ENCODE data around the gene PRKG1. TPM values are rescaled to one million over a fixed set of nuclear protein-coding genes. Genes with fewer than 3 reads are reported as not detected.

PRKG1 gene
- total RNA-seq, 2 experiments from 2014 or later, result not detected

DNA sequence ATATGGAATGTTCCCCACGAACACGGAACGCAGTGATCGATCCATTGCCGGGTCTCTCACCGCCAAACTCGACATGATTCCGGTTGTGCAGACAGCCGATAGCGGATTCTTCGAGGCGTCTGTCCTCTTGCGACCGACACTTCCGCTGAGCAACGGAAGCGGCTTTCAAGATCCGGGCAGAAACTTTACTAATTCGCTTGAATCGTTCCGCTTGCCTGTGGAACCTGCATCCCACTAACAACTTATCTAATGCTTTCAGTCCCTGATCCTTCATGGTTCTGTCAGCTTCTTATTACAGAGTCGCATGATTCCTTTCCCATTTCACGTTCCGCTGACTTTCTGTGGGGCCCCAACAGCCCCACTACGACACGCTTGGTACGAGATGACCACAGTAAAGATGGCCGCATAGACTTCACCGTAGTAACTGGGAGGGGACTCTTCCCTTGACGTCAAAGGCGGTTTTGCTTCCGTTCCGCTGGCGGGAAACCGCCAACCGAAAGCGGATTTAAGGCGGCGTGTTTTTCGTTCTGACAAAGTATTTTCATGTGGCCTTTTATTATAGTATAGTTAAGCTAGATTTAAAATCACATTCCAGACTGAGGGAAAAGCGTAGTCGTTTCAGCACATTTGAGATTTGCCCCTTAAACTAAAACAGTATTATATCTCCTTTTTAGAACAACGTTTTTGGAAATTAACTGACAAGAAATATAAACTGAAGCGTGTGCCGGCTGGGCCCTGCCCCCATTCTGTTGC, 625.4 kb downstream of the PRKG1 start, which contains the start of gene CSTF2T:
TSS of gene CSTF2T (minus strand) at position 121 of the 753 bp plus-strand sequence. CDS start at position 75, 46 bp downstream.
- Mint-ChIP-seq H3K9me3 (ENCODE audit: low read depth) (no peaks in the 10 kb centered on the region), H3K27ac (peak within 1 kb of the TSS; percentile 99), H3K36me3 (peaks cover 44% of the 10 kb centered on the region), H3K4me1 (peaks cover 41% of the 10 kb centered on the region), H3K27me3 (no peaks in the 10 kb centered on the region), H3K4me3 (peak within 1 kb of the TSS; percentile 96)
- DNase-seq, result peak; percentile 95
- CTCF ChIA-PET, result interaction anchor here (1.3 kb wide), 1 partner anchor 14 kb away, joined by 4 read pairs; no protein-coding TSS in a partner anchor
- ATAC-seq, result peak; percentile 93

DNA sequence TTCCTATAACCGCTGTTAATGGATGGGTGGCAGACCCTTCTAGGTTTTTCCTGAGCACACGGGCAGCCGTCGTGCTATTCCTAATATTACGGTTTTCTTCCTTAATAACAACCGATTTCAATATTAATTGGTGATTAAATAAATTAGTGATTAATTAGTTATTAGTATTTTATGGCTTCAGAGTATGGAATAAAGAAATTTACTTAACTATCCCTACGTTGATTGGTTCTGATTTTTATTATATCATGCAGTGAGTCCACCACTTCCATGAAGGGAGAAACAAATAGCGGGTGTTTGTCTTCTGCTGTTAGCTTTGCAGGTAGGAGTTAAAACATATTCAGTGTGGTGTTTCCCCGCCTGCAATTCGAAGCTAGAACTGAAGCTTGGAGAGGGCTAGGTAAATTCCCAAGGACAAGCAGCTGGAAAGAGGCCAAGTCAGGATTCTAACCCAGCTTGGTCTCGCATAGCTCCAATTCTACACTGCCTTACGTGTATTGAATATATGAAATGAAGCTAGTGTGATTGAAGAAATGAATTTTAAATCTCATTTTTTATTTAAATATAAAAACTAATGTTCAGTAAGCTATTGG, 626.0 kb downstream of the PRKG1 start:
- DNase-seq, result no peak
- H3K4me1 Mint-ChIP-seq, result peaks cover 41% of the 10 kb centered on the region
- peak overlapping the region; percentile 99 for H3K27ac Mint-ChIP-seq
- H3K9me3 Mint-ChIP-seq (ENCODE audit: low read depth), result no peaks in the 10 kb centered on the region
- CTCF ChIA-PET, result no interaction called here
- H3K36me3 Mint-ChIP-seq, result peaks cover 43% of the 10 kb centered on the region
- no peaks in the 10 kb centered on the region for H3K27me3 Mint-ChIP-seq
- peak overlapping the region; percentile 96 for H3K4me3 Mint-ChIP-seq
- no peak for ATAC-seq

DNA sequence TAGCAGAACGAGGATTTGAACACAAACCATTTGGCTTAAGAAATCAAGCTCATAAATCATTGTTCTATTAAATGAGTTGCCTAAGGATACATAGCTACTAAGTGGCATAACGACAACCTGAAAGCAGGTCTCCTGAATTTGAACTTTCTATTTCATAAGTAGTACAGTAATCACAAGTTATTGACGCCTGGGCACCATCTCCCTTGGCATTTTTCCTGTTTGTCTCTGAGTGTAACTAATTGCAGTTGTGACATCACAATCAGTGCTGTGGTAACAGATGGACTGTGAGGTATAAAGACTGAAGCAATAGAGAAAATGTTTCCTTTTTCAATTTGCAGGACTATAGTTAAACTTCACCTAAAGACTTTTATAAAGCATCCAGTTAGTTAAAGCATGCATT, 631.5 kb downstream of the PRKG1 start:
- CTCF ChIA-PET, result no interaction called here
- H3K27ac Mint-ChIP-seq, result no peak overlapping the region
- DNase-seq, result no peak
- ATAC-seq, result no peak
- no peaks in the 10 kb centered on the region for H3K9me3 Mint-ChIP-seq (ENCODE audit: low read depth)
- H3K27me3 Mint-ChIP-seq, result no peaks in the 10 kb centered on the region
- peaks cover 12% of the 10 kb centered on the region for H3K36me3 Mint-ChIP-seq
- no peak overlapping the region for H3K4me3 Mint-ChIP-seq
- peaks cover 31% of the 10 kb centered on the region for H3K4me1 Mint-ChIP-seq

DNA sequence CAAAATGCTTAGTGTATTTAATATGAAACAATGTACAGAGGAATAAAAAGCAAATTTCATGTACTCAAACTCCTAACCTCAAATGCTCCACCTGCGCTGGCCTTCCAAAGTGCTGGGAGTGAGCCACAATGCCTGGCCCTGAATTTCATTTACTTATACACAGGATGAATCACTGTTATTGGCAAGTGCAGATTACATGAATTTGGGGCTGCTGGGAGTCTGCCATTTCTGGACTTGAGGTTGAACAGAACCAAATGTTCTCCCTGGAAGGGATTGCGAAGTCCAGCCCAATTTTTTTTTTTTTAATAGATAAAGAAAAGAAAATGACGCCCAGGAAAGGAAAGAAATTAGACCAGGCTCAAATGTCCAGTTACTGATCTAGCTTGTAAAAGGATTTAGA, 631.9 kb downstream of the PRKG1 start:
- ATAC-seq, result no peak
- DNase-seq, result no peak
- H3K27ac Mint-ChIP-seq, result no peak overlapping the region
- peaks cover 30% of the 10 kb centered on the region for H3K4me1 Mint-ChIP-seq
- no peaks in the 10 kb centered on the region for H3K9me3 Mint-ChIP-seq (ENCODE audit: low read depth)
- no peaks in the 10 kb centered on the region for H3K27me3 Mint-ChIP-seq
- peaks cover 11% of the 10 kb centered on the region for H3K36me3 Mint-ChIP-seq
- CTCF ChIA-PET, result no interaction called here
- no peak overlapping the region for H3K4me3 Mint-ChIP-seq

DNA sequence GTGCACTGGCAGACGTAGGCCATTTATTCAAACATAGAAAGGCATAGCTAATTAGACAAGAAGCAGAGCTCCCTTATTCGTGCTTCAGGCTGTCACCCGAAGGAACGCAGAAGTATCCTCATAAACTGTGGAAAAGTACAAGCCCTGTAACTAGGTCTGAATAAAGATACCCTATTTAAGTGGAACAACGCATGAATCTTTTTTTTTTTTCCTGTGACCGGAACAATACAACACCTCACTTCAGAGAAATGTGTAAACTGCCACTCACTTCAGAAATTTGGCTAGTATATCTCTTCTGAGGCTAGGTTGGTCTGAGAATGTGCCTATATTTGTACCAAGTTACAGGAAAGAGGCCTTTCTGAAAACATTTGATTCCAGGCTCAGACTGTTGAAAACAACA, 633.1 kb downstream of the PRKG1 start:
- DNase-seq (no peak), ATAC-seq (peak; percentile 75)
- CTCF ChIA-PET, result no interaction called here
- H3K36me3 Mint-ChIP-seq, result peaks cover 6% of the 10 kb centered on the region
- H3K27me3 Mint-ChIP-seq, result no peaks in the 10 kb centered on the region
- H3K27ac Mint-ChIP-seq, result peak overlapping the region; percentile 80
- H3K4me3 Mint-ChIP-seq, result no peak overlapping the region
- no peaks in the 10 kb centered on the region for H3K9me3 Mint-ChIP-seq (ENCODE audit: low read depth)
- peaks cover 31% of the 10 kb centered on the region for H3K4me1 Mint-ChIP-seq

DNA sequence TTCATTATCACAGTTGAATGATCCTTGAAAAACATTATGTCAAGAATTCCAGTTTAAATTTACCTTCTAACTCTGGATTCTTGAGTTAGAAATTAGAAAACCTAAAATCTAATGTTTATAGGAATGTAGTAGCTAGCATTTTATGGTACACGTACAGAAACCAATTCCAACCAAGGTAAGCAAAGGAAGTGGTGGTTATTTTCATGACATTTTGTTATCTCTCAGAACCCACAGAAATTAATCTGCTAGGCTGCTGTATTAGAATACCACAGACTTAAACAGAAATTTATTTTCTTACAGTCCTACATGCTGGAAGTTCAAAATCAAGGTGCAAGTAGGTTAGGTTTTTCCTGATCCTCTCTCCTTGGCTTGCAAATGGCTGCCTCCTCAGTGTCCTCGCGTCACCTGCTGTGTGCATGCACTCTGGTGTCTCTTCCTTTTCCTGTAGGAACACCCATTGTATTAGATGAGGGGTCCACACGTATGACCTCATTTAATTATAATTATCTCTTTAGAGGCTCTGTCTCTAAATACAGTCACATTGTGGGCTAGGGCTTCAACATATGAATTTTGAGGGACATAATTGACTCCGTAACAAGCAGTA, 633.6 kb downstream of the PRKG1 start:
- DNase-seq, result no peak
- peak; percentile 51 for ATAC-seq
- H3K27me3 Mint-ChIP-seq, result no peaks in the 10 kb centered on the region
- H3K4me1 Mint-ChIP-seq, result peaks cover 31% of the 10 kb centered on the region
- peak overlapping the region; percentile 80 for H3K27ac Mint-ChIP-seq
- H3K36me3 Mint-ChIP-seq, result peaks cover 6% of the 10 kb centered on the region
- H3K4me3 Mint-ChIP-seq, result no peak overlapping the region
- H3K9me3 Mint-ChIP-seq (ENCODE audit: low read depth), result no peaks in the 10 kb centered on the region
- CTCF ChIA-PET, result no interaction called here

DNA sequence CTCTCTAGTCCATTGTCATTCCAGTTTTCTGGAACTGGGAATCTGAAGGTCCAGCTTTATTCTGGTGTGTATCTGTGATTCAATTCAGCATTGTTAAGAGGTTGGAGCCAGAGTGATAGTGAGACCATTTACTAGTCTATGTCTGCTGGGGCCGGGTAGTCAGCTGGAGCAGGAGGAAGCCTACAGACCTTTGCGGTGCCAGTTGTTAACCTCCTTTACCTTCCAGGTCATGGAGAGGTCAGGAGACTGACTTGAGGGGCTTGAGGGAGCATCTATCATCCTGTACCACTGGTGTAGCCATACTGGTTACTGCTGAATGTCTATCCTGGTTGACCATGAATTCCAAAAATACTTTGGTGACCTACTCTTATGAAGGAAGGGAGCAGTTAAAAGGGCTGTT, 634.3 kb downstream of the PRKG1 start:
- peak overlapping the region; percentile 80 for H3K27ac Mint-ChIP-seq
- H3K4me1 Mint-ChIP-seq, result peaks cover 31% of the 10 kb centered on the region
- no peak for ATAC-seq
- no peak for DNase-seq
- H3K36me3 Mint-ChIP-seq, result peaks cover 4% of the 10 kb centered on the region
- no peaks in the 10 kb centered on the region for H3K9me3 Mint-ChIP-seq (ENCODE audit: low read depth)
- no peak overlapping the region for H3K4me3 Mint-ChIP-seq
- H3K27me3 Mint-ChIP-seq, result no peaks in the 10 kb centered on the region
- CTCF ChIA-PET, result no interaction called here

DNA sequence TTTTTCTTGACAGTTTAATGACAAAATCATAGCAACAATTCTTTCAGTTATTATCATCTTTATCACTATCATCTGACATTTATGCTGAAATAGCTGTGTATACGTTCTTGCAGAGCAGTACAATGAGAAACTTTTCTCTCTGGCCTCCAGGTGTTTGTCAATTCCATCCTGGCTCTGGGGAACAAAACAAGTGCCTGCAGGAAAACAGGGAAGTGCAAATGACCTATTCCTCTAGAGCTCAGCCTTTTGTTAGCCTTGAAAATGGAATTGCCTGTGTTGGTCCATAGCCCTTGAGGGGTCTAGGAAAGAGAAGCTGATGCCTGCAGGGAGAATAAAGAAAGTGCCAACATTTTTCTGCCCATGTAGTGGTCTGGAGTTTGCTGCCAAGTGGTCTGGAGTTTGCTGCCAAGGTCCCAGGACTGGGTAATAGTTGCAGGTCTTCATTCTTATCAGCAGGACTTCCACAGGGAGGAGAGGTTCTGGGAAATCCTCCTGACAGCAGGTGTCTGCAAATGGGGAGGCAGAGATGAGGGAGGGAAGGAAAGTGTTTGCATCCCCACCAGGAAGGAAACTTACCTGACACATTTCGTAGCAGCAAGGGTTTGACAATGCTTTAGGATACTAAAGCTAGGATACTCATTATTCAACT, 635.2 kb downstream of the PRKG1 start:
- DNase-seq (no peak), ATAC-seq (no peak)
- Mint-ChIP-seq H3K27ac (no peak overlapping the region), H3K36me3 (peaks cover 4% of the 10 kb centered on the region), H3K9me3 (ENCODE audit: low read depth) (no peaks in the 10 kb centered on the region), H3K27me3 (no peaks in the 10 kb centered on the region), H3K4me1 (peaks cover 31% of the 10 kb centered on the region), H3K4me3 (no peak overlapping the region)
- CTCF ChIA-PET, result no interaction called here

DNA sequence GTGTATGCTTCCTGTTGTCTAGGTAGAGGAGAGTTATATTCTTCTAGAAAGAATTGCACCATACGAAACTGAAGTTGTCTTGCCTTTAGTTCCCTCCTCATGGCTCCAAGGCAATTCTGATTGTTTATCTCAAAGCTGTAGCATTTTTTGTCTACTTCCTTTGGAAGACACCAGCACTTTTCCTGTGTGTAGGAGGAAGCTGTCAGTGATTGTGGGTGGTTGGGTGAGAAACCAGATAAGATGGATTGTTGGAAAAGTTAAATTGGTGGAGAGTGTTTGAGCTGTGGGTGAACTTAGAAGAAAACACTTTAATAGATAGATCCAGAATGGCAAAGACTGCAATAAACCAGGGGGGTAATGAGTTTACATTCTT, 637.2 kb downstream of the PRKG1 start:
- Mint-ChIP-seq H3K4me3 (no peak overlapping the region), H3K27ac (no peak overlapping the region), H3K27me3 (no peaks in the 10 kb centered on the region), H3K4me1 (peaks cover 29% of the 10 kb centered on the region), H3K9me3 (ENCODE audit: low read depth) (no peaks in the 10 kb centered on the region), H3K36me3 (peaks cover 2% of the 10 kb centered on the region)
- ATAC-seq, result no peak
- CTCF ChIA-PET, result no interaction called here
- no peak for DNase-seq

DNA sequence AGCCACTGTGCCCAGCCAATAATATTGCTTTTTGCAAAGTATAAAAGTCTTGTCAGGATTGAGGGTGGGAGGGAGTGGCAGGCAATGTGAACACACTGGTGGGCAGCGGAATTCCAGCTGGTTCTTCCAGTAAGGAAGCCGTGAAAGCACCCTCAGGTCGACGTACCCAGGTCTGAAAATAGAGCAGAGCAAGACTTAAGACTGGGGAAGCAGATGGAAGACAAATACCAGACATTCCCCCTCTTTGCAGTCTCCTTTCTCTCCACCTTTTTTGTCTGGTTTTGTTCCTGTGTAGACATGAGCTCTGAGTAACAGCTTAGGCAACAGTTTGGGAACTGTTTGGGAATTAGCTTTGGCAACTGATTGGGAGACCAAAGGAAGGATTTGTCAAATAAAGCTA, 642.7 kb downstream of the PRKG1 start:
- H3K27me3 Mint-ChIP-seq, result peaks cover 7% of the 10 kb centered on the region
- CTCF ChIA-PET, result no interaction called here
- no peak for ATAC-seq
- H3K9me3 Mint-ChIP-seq (ENCODE audit: low read depth), result no peaks in the 10 kb centered on the region
- no peak for DNase-seq
- no peaks in the 10 kb centered on the region for H3K4me1 Mint-ChIP-seq
- no peaks in the 10 kb centered on the region for H3K36me3 Mint-ChIP-seq
- no peak overlapping the region for H3K27ac Mint-ChIP-seq
- no peak overlapping the region for H3K4me3 Mint-ChIP-seq

DNA sequence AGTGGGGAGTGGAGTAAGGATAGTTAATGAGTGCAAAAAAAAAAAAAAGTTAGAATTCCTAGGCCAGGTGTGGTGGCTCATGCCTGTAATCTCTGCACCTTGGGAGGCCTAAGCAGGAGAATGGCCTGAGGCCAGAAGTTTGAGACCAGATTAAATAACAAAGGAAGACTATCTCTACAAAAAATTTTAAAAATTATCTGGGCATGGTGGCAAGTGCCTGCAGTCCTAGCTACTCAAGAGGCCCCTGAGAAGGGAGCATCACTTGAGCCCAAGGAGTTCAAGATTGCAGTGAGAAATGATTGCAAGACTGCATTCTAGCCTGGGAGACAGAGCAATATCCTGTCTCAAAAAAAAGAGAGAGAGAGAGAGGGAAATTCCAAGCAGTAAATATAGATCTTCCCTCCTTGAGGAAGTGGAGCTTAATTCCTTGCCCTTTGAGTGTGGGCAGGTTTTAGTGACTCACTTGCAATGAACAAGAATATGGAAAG, 644.6 kb downstream of the PRKG1 start:
- DNase-seq (no peak), ATAC-seq (no peak)
- Mint-ChIP-seq H3K36me3 (no peaks in the 10 kb centered on the region), H3K27me3 (peaks cover 7% of the 10 kb centered on the region), H3K4me3 (no peak overlapping the region), H3K9me3 (ENCODE audit: low read depth) (no peaks in the 10 kb centered on the region), H3K27ac (no peak overlapping the region), H3K4me1 (no peaks in the 10 kb centered on the region)
- CTCF ChIA-PET, result no interaction called here

DNA sequence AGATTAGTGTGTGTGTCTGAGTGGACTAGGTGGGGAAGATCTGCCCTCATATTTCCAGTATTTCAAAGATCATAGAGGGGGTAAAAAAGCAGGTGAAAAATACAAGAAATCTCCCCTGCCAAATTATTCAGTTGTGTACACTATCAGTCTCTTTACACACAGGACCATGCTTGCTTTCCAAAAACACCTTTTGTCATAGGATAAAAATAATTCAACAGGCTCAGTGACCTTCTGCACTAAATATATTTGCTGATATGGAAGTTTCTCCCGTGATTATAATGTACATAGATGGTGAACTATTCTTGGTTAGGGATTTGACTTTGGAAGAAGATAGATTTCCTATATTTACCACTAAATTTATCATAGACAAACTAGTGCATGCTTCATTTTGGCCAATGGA, 649.8 kb downstream of the PRKG1 start:
- Mint-ChIP-seq H3K9me3 (ENCODE audit: low read depth) (no peaks in the 10 kb centered on the region), H3K4me3 (no peak overlapping the region), H3K27ac (no peak overlapping the region), H3K27me3 (peaks cover 7% of the 10 kb centered on the region), H3K4me1 (no peaks in the 10 kb centered on the region), H3K36me3 (no peaks in the 10 kb centered on the region)
- DNase-seq (no peak), ATAC-seq (no peak)
- CTCF ChIA-PET, result no interaction called here

DNA sequence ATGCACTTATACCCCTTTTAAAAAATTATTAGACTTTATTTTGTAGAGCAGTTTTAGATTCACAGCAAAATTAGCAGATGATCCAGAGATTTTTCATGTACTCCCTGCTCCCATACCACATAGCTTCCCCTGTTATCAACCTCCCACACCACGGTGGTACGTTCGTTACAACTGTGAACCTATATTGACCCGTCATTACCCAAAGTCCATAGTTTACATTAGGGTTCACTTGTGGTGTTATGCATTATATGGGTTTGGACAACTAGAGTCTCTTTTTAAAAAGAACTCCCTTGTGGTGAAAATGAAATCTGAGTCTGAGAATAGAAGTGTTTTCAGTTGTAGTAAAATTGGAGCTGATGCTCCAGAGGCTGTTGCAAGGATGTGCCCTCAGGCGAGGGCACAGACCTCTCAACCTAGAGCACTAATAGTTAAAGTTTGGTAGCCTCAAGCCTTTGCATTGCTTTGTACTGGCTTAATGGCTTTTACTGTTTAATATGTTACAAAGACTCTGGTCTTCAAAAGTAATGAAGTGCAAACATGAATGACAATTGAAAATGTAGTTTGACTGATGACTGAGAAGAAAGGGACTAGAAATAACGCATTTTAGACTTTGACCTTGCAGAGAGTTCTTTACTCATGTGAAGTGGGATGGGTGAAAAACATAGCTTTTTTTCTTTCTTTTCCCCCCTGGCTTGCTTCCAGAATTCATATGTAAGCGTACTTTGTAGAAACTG, 655.7 kb downstream of the PRKG1 start:
- CTCF ChIA-PET, result interaction anchor here (0.8 kb wide), 1 partner anchor 14 kb away, joined by 3 read pairs; no protein-coding TSS in a partner anchor
- Mint-ChIP-seq H3K27ac (no peak overlapping the region), H3K4me1 (no peaks in the 10 kb centered on the region), H3K9me3 (ENCODE audit: low read depth) (no peaks in the 10 kb centered on the region), H3K36me3 (no peaks in the 10 kb centered on the region), H3K27me3 (peaks cover 2% of the 10 kb centered on the region), H3K4me3 (no peak overlapping the region)
- DNase-seq, result no peak
- ATAC-seq, result no peak

Measured in activated CD8-positive, alpha-beta memory T cell treated with anti-CD3 and anti-CD28 coated beads, Interleukin-2, amount 10 ng/mL, durations not matched to agents 7 days and 5 days (primary cell).